HepG2 (cell line): ENCODE results near the gene ESYT1. TPM values are rescaled to one million over a fixed set of nuclear protein-coding genes. Genes with fewer than 3 reads are reported as not detected.
A peak's percentile ranks its signal among the peaks of the same experiment; 100 is the strongest.

ENCODE experiments used
- ATAC-seq: fragments of 200-7000 bp; cut with Tn5 transposase; 3 replicates; pipeline ENCODE4 v1.9.1; 2020; ENCODE audit warnings: mild to moderate bottlenecking, moderate library complexity
- BruUV-seq: library from RNA; stranded (reverse); fragments of 400-500 nt; replicated peaks from 2 replicates; lab custom pipeline; 2021; lab: Mats Ljungman, UMichigan
- CTCF ChIA-PET: fragments of 300-600 bp; formaldehyde crosslinking; extraction: SDS; loops from one replicate; lab custom pipeline; 2021; ENCODE audit warnings: low total read pairs, inconsistent platforms, low intra/inter-chr PET ratio; lab: Yijun Ruan, JAX
- POLR2A ChIA-PET: fragments of 350-600 bp; sonication (Branson Sonifier 250); formaldehyde crosslinking; loops from one replicate; lab custom pipeline; 2020; ENCODE audit warnings: antibody characterized with exemption, inconsistent platforms; lab: Yijun Ruan, JAX
- DNase-seq: peaks from one replicate; pipeline ENCODE4 v3.0.0-alpha.2; 2015; ENCODE audit warnings: low spot score
- FAIRE-seq: peaks from 3 replicates; lab custom pipeline; 2011; peaks lifted over from hg19 to GRCh38; lab: Jason Lieb, UNC
- H2AFZ ChIP-seq: one replicate; pipeline ENCODE4 v1.6.1; 2011; ENCODE audit warnings: low read length, inconsistent platforms
- H3K27ac ChIP-seq: fragments of 300-600 bp; 3 replicates; pipeline ENCODE4 v1.8.0; 2011; ENCODE audit warnings: mixed run types, mild to moderate bottlenecking, mixed read lengths, low read length, inconsistent platforms; ENCODE audit not compliant: insufficient read depth; ENCODE audit errors: extremely low read length
- H3K27me3 ChIP-seq, 2 experiments: fragments of 200-600 bp in 1 of 2; 2 replicates in 1 of 2; 3 replicates in 1 of 2; pipeline versions ENCODE4 v1.6.0 to v1.8.0; 2011; ENCODE audit warnings: low read length in 2 of 2, mild to moderate bottlenecking in 2 of 2, moderate library complexity in 2 of 2, inconsistent platforms in 1 of 2; ENCODE audit not compliant: insufficient read depth in 2 of 2, control insufficient read depth in 1 of 2
- H3K36me3 ChIP-seq, 2 experiments: fragments of 200-600 bp in 1 of 2; replicated peaks in 1 of 2; 2 replicates in 1 of 2; 3 replicates in 1 of 2; pipeline versions ENCODE4 v1.5.1 to v1.8.0; 2011; ENCODE audit warnings: low read length in 2 of 2, inconsistent platforms in 1 of 2; ENCODE audit not compliant: insufficient read depth in 2 of 2, control insufficient read depth in 1 of 2
- H3K4me1 ChIP-seq: 2 replicates; pipeline ENCODE4 v1.5.1; 2012; ENCODE audit warnings: low read length, inconsistent platforms; ENCODE audit not compliant: insufficient read depth
- H3K4me2 ChIP-seq: 2 replicates; pipeline ENCODE4 v1.6.0; 2011; ENCODE audit warnings: low read depth, low read length, inconsistent platforms
- H3K4me3 ChIP-seq, 3 experiments: fragments of 200-600 bp in 1 of 3; sonication (generic), shearing (Covaris generic) in 1 of 3; replicated peaks in 1 of 3; 2 replicates each; pipeline ENCODE4 v1.5.1; 2011 to 2016; ENCODE audit warnings: low read length in 3 of 3, inconsistent platforms in 2 of 3, low read depth in 2 of 3, mild to moderate bottlenecking in 2 of 3, control low read depth in 1 of 3, mixed read lengths in 1 of 3; ENCODE audit not compliant: insufficient read depth in 1 of 3
- H3K79me2 ChIP-seq: one replicate; pipeline ENCODE4 v1.6.1; 2011; ENCODE audit warnings: low read length, inconsistent platforms; ENCODE audit not compliant: insufficient read depth
- H3K9ac ChIP-seq: 2 replicates; pipeline ENCODE4 v1.6.0; 2011; ENCODE audit warnings: mild to moderate bottlenecking, low read depth, low read length, inconsistent platforms; ENCODE audit not compliant: insufficient read depth
- H3K9me3 ChIP-seq: 2 replicates; pipeline ENCODE4 v1.5.1; 2012; ENCODE audit warnings: mild to moderate bottlenecking, low read length
- H4K20me1 ChIP-seq: 2 replicates; pipeline ENCODE4 v1.6.0; 2011; ENCODE audit warnings: inconsistent platforms, mild to moderate bottlenecking, low read length, moderate library complexity; ENCODE audit not compliant: insufficient read depth
- KLF6 ChIP-seq: IDR thresholded peaks from 2 replicates; pipeline ENCODE4 v1.8.0; 2016; ENCODE audit warnings: missing biosample characterization, missing genetic modification reagents
- PCBP2 ChIP-seq: fragments of 200-400 bp; formaldehyde crosslinking; optimal IDR thresholded peaks from 2 replicates; pipeline ENCODE3; 2018; ENCODE audit warnings: low read length, low read depth; ENCODE audit not compliant: poor library complexity, severe bottlenecking
- ZNF234 ChIP-seq: sonication (generic); formaldehyde crosslinking; conservative IDR thresholded peaks from 2 replicates; pipeline ENCODE4 v1.5.1; 2020; ENCODE audit warnings: mild to moderate bottlenecking, missing genetic modification reagents
- ZNF816 ChIP-seq: sonication (generic); formaldehyde crosslinking; IDR thresholded peaks from 2 replicates; pipeline ENCODE4 v1.8.0; 2022; ENCODE audit warnings: missing genetic modification reagents, mild to moderate bottlenecking, borderline replicate concordance
- WGBS: methylation state at CpG from one replicate; pipeline ENCODE4 v1.1.6; 2017; ENCODE audit warnings: low lambda C conversion rate; 5-methylcytosine and 5-hydroxymethylcytosine counted together
- in situ Hi-C: cut with HindIII; loops from 2 replicates; pipeline ENCODE4 v1.10.0; 2017; ENCODE audit warnings: low pct_unique_long_range_greater_than_20kb; ENCODE audit not compliant: extremely low pct_ligation_motif_present
- intact Hi-C: fragments of 100-400 bp; cut with micrococcal nuclease; formaldehyde crosslinking; loops from one replicate; pipeline ENCODE4 v1.10.0; 2022; ENCODE audit not compliant: unreplicated experiment
- polyA plus RNA-seq, 8 experiments: library from polyadenylated mRNA; depleted of rRNA in 3 of 8; stranded (reverse) in 7 of 8; unstranded in 1 of 8; fragments of >200 nt; fragmentation: Illumina TruSeq in 4 of 8; extraction: Trizol in 4 of 8; gene quantifications; 2 replicates each; pipeline versions ENCODE4 v1.2.1 to v1.2.3, GENCODE V29; 2011 to 2016; ENCODE audit warnings: low read depth in 4 of 8, missing spikeins in 1 of 8, mixed read lengths in 1 of 8; ENCODE audit not compliant: insufficient read depth in 1 of 8
- total RNA-seq, 5 experiments: library from RNA; depleted of rRNA; stranded (reverse); fragments of >200 nt; fragmentation: Illumina TruSeq; extraction: Trizol; gene quantifications; 2 replicates each; pipeline ENCODE4 v1.2.3, GENCODE V29; 2016; ENCODE audit warnings: low read depth in 1 of 5
- TF ChIP-seq, protein P1 (sequence below): sonication (generic); formaldehyde crosslinking; IDR thresholded peaks from 2 replicates; pipeline ENCODE4 v1.4.0; 2020; ENCODE audit warnings: missing genetic modification reagents
- TF ChIP-seq, protein P2 (sequence below): sonication (generic); formaldehyde crosslinking; IDR thresholded peaks from 2 replicates; pipeline ENCODE4 v1.5.0; 2020; ENCODE audit warnings: missing genetic modification reagents

Gene ESYT1
- total and polyA plus RNA-seq, 2 of the 13 experiments (the other 11 are each of a cell fraction or from before 2014, with no cell fraction given) = 66.9 to 71.0 TPM

DNA sequence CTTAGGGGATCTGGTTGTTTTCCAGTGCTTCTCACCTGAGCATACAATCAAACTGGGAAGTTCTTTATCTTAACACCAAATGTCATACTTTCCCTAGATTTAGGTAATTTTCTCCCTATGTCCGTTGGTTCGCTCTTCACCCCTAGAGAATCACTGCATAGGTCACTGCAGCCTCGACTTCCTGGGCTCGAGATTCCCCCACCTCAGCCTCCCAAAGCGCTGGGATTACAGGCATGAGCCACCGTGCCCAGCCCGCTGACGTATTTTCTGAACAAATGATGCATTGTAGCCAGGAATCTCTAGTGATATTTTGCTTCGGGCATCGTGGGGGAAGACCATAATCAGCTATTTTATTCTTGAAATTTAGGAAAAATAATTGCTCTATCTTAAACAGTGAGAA, 12.7 kb upstream of the ESYT1 start:
- ATAC-seq = no peak
- peaks cover 24% of the 10 kb centered on the region for H3K4me1 ChIP-seq
- H3K27ac ChIP-seq = peak overlapping the region; percentile 93
- H3K4me3 ChIP-seq = peak overlapping the region in 2 of 3 experiments; percentile 69 to 86; a peak in 4 of 6 replicates
- no peaks in the 10 kb centered on the region; a peak in 1 of 5 replicates for H3K27me3 ChIP-seq
- no TSS peak for BruUV-seq
- TF ChIP-seq ZNF234 (CRISPR knock-in tag) (no peak), KLF6 (CRISPR knock-in tag) (no peak), PCBP2 (no peak), ZNF816 (0 out of 2 replicates have a peak, but pooled peaks have one; percentile 52)
- TF ChIP-seq, protein P1, sequence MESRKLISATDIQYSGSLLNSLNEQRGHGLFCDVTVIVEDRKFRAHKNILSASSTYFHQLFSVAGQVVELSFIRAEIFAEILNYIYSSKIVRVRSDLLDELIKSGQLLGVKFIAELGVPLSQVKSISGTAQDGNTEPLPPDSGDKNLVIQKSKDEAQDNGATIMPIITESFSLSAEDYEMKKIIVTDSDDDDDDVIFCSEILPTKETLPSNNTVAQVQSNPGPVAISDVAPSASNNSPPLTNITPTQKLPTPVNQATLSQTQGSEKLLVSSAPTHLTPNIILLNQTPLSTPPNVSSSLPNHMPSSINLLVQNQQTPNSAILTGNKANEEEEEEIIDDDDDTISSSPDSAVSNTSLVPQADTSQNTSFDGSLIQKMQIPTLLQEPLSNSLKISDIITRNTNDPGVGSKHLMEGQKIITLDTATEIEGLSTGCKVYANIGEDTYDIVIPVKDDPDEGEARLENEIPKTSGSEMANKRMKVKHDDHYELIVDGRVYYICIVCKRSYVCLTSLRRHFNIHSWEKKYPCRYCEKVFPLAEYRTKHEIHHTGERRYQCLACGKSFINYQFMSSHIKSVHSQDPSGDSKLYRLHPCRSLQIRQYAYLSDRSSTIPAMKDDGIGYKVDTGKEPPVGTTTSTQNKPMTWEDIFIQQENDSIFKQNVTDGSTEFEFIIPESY (CRISPR knock-in tag) = peak; percentile 26; the same call in 1 of the 2 replicates
- TF ChIP-seq, protein P2, sequence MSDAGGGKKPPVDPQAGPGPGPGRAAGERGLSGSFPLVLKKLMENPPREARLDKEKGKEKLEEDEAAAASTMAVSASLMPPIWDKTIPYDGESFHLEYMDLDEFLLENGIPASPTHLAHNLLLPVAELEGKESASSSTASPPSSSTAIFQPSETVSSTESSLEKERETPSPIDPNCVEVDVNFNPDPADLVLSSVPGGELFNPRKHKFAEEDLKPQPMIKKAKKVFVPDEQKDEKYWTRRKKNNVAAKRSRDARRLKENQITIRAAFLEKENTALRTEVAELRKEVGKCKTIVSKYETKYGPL (CRISPR knock-in tag) = no peak
- no peak for FAIRE-seq
- POLR2A ChIA-PET = interaction anchor here (0.6 to 6.2 kb wide), 5 partner anchors 12 to 611 kb away, joined by 4 to 128 read pairs (median 6); partner anchors contain the start of genes ERBB3, MYL6, PA2G4 and SMARCC2
- intact Hi-C loops (loop anchor here (5.0 kb wide), 2 partner anchors 68 to 352 kb away; partner anchors contain the start of gene SPRYD4), in situ Hi-C loops (no loop called here)
- CTCF ChIA-PET = interaction anchor here (1.4 kb wide), 1 partner anchor 37 kb away, joined by 4 read pairs; no protein-coding TSS in a partner anchor
- peaks cover 15% of the 10 kb centered on the region for H3K79me2 ChIP-seq
- peak overlapping the region; percentile 99 for H3K9ac ChIP-seq
- peak overlapping the region; percentile 84 for H3K4me2 ChIP-seq
- 88% methylated on average over 10 of the region's 10 CpGs for WGBS
- DNase-seq = no peak
- H3K9me3 ChIP-seq = no peaks in the 10 kb centered on the region
- H2AFZ ChIP-seq = no peak overlapping the region
- H3K36me3 ChIP-seq = peaks cover 13 to 28% of the 10 kb centered on the region in 2 experiments; a peak in 4 of 5 replicates
- H4K20me1 ChIP-seq = no peaks in the 10 kb centered on the region
